ENCODE data around the gene TREML2. TPM values are rescaled to one million over a fixed set of nuclear protein-coding genes. Genes with fewer than 3 reads are reported as not detected.

TREML2 gene
- total RNA-seq, 4 donors from 2014 or later: 0.40 TPM; not detected in 3

DNA sequence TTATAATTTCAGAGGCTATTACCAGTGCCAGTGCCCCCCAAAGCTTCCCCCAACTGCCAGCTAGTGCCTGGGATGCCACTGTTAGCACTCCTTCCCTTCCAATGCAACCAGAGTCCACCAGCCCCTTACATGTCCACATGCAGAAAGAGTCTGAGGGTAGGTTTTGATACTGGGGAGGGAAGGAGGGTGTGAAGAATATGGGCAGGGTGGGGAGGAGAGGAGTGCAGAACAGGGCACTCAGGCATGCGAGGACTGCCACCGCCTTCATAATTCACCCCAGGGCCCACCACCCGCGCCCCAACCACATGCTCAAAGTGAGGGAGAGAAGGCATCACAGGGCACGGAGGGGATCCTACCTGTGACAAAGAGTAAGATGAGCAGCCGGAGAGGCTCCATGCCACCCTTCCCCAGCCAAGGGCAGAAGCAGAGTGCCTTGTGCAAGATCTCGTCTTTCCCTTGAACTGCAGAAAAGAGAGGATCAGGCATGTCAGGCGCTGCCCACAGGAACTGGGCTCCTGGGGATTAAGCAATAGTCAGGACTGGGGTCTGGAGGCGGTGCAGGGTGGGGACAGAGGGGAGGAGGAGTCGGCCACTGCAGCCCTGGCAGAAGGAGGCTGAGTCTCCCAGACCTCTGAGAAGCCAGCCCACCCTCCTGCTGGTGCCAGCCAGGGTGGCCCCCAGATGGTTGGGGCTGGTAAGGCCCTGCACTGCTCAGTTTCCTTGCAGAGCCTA is 38.1 kb downstream of the TREML2 start, which contains the start of gene TREM2:
TSS of gene TREM2 (minus strand) at position 430 of the 732 bp plus-strand sequence. CDS start at position 396, 34 bp downstream.
- Histone ChIP-seq H3K9me3 (no peaks in the 10 kb centered on the region), H3K4me1 (no peaks in the 10 kb centered on the region), H3K4me3 (no peak within 1 kb of the TSS), H3K27me3 (no peaks in the 10 kb centered on the region), H3K36me3 (no peaks in the 10 kb centered on the region), H3K27ac (no peak within 1 kb of the TSS)
- TF ChIP-seq, protein P1, sequence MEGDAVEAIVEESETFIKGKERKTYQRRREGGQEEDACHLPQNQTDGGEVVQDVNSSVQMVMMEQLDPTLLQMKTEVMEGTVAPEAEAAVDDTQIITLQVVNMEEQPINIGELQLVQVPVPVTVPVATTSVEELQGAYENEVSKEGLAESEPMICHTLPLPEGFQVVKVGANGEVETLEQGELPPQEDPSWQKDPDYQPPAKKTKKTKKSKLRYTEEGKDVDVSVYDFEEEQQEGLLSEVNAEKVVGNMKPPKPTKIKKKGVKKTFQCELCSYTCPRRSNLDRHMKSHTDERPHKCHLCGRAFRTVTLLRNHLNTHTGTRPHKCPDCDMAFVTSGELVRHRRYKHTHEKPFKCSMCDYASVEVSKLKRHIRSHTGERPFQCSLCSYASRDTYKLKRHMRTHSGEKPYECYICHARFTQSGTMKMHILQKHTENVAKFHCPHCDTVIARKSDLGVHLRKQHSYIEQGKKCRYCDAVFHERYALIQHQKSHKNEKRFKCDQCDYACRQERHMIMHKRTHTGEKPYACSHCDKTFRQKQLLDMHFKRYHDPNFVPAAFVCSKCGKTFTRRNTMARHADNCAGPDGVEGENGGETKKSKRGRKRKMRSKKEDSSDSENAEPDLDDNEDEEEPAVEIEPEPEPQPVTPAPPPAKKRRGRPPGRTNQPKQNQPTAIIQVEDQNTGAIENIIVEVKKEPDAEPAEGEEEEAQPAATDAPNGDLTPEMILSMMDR (IDR thresholded peaks at IDR 0.05): no peak
- no peak for TF ChIP-seq POLR2A (IDR thresholded peaks at IDR 0.05)
- no peak for DNase-seq

DNA sequence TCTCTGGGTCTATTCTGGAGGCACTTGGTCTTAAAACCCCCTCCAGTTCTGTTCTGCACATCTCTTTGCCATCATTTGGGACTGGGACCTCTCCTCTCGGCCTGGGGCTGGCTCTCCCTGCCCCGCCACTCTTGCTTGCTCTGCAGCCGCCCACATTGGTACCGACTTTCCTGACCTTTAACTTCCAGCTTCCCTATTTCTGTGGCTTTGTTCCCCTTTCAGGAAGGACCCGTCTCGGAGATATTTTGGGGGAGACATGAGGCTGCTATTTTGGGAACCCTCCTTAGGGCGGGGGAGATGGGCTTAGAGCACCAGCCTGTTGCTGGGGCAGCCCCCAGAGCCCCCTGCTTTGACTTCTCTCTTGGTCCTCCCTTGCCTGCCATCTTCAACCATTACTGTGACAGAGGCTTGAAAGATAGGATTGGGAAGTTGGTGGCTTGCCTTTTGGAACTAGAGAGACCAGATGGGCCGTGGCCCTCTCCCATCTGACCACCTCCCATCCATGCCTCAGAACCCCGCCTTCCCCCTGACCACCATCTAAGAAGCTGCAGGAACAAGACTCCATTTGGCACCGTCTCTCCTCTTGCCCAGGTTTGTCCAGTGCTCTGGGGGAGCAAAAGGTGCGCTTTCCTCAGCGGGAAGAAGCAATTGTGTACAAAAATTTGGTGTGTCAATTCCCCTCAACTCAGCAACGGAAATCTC is 38.9 kb downstream of the TREML2 start:
- H3K36me3 ChIP-seq: no peaks in the 10 kb centered on the region
- H3K4me3 ChIP-seq: no peak overlapping the region
- TF ChIP-seq, protein P1 (IDR thresholded peaks at IDR 0.05): no peak
- no peak for TF ChIP-seq POLR2A (IDR thresholded peaks at IDR 0.05)
- no peaks in the 10 kb centered on the region for H3K4me1 ChIP-seq
- H3K27ac ChIP-seq: no peak overlapping the region
- no peaks in the 10 kb centered on the region for H3K27me3 ChIP-seq
- DNase-seq: no peak
- no peaks in the 10 kb centered on the region for H3K9me3 ChIP-seq

DNA sequence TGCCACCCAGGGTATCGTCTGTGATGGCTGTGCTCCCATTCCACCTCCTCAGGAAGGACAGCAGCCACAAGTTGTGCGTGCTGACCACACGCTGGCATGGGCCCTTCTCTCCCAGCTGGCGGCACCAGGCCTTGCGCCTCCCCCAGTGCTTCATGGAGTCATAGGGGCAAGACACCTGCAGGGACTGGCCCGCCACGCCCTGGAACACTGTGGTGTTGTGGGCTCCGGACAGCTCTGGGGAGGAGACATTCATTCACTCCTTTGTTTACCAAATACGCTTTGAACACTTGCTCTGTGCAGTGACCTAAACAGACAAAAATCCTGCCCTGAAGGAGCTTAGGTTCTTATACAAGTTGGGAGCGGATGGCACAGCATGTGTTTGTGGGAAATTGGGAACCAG is 39.6 kb downstream of the TREML2 start:
- Histone ChIP-seq H3K36me3 (no peaks in the 10 kb centered on the region), H3K27ac (no peak overlapping the region), H3K27me3 (no peaks in the 10 kb centered on the region), H3K9me3 (no peaks in the 10 kb centered on the region), H3K4me1 (no peaks in the 10 kb centered on the region), H3K4me3 (no peak overlapping the region)
- no peak for DNase-seq
- TF ChIP-seq POLR2A (IDR thresholded peaks at IDR 0.05): no peak
- TF ChIP-seq, protein P1 (IDR thresholded peaks at IDR 0.05): no peak

DNA sequence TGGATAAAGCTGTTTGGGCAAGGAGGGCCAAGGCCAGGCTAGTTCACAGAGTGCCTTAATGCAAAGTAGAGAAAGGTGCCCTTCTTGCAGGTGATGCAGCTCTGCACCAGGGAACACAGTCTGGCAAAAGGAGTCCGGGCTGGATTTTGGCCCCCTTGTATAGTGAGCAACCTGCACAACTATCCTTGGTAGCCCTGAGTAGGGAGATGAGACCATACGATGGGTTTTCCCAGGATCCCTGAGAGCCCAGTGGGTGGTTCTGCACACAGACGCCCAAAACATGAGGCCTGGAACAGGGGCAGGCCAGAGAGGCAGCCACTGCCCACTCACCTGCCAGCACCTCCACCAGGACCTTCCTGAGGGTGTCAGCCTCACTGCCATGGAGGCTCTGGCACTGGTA is 40.0 kb downstream of the TREML2 start:
- Histone ChIP-seq H3K4me1 (no peaks in the 10 kb centered on the region), H3K4me3 (no peak overlapping the region), H3K27ac (no peak overlapping the region), H3K9me3 (no peaks in the 10 kb centered on the region), H3K27me3 (no peaks in the 10 kb centered on the region), H3K36me3 (no peaks in the 10 kb centered on the region)
- DNase-seq: no peak
- TF ChIP-seq, protein P1 (IDR thresholded peaks at IDR 0.05): no peak
- no peak for TF ChIP-seq POLR2A (IDR thresholded peaks at IDR 0.05)

DNA sequence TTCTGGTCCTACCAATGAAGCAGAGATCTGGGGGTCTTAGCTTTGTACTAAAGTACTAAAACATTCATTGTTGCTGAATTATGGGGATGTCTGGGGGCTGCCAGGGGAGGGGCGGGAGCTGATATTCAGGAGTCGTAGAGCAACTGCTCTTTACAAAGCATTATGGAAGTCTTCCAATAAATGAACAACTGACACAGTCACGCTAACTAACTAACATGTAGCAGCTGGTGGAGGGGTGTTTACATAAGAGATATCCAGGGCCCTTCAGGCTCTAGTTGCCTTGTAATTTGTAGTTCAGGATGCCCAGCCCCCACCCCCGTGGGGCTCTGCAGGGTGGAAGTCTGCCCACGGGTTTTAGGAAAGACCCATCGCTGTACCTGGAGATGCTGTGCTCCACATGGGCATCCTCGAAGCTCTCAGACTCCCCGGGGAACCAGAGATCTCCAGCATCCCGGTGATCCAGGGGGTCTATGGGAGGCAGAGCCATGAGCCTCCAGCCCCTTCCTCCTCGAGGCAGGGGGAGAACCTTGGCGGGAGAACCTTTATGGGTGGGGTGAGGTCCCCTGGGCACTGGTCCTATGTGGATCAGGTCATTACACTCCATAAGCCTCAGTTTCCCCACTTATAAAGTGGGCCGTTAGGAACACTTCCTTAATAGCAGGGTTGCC is 41.4 kb downstream of the TREML2 start:
- no peaks in the 10 kb centered on the region for H3K9me3 ChIP-seq
- H3K4me3 ChIP-seq: no peak overlapping the region
- no peak overlapping the region for H3K27ac ChIP-seq
- DNase-seq: no peak
- no peaks in the 10 kb centered on the region for H3K27me3 ChIP-seq
- H3K36me3 ChIP-seq: no peaks in the 10 kb centered on the region
- H3K4me1 ChIP-seq: no peaks in the 10 kb centered on the region
- no peak for TF ChIP-seq POLR2A (IDR thresholded peaks at IDR 0.05)

DNA sequence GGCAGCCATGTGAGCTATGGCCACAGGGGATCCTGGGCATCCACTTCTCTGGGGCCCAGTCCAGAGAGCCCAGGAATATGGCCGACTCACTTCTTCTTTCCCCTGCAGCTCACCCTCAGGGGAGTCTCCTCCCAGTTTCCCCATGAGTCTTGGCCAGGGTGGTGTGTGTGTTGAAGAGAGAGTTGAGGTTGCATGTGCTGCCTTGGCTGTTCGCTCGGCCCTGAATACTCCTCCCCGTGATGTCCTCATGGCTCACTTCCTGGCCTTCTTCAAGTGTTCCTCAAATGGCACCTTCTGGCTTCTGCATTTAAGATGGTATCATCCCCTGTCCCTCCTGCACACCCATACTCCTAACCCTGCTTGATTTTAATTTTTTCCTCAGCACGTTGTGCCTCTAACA is 43.6 kb downstream of the TREML2 start:
- no peak overlapping the region for H3K4me3 ChIP-seq
- DNase-seq: no peak
- H3K36me3 ChIP-seq: no peaks in the 10 kb centered on the region
- TF ChIP-seq POLR2A (IDR thresholded peaks at IDR 0.05): no peak
- TF ChIP-seq, protein P1 (IDR thresholded peaks at IDR 0.05): no peak
- H3K27ac ChIP-seq: no peak overlapping the region
- H3K27me3 ChIP-seq: no peaks in the 10 kb centered on the region
- no peaks in the 10 kb centered on the region for H3K9me3 ChIP-seq
- no peaks in the 10 kb centered on the region for H3K4me1 ChIP-seq

Measured in Peyer's patch (tissue), 4 donors.